Astrocyte of the spinal cord (primary cell): ENCODE measurements around the gene LGR4.

Experiments used
- DNase-seq: peaks from one replicate; pipeline ENCODE4 v3.0.0; 2011; ENCODE audit warnings: low read depth, low spot score
- H3K4me3 ChIP-seq: 2 replicates; pipeline ENCODE4 v1.5.1; 2011; ENCODE audit warnings: low read depth, mild to moderate bottlenecking, low read length, moderate library complexity
- in situ Hi-C: cut with HindIII; loops from 2 replicates; pipeline ENCODE4 v1.10.0; 2017; ENCODE audit warnings: low sequenced_read_pairs
- TF ChIP-seq, protein P1 (sequence below): IDR thresholded peaks from 2 replicates; pipeline ENCODE4 v1.5.1; 2012; ENCODE audit warnings: low read depth, mild to moderate bottlenecking, low read length, inconsistent platforms

The LGR4 gene

DNA sequence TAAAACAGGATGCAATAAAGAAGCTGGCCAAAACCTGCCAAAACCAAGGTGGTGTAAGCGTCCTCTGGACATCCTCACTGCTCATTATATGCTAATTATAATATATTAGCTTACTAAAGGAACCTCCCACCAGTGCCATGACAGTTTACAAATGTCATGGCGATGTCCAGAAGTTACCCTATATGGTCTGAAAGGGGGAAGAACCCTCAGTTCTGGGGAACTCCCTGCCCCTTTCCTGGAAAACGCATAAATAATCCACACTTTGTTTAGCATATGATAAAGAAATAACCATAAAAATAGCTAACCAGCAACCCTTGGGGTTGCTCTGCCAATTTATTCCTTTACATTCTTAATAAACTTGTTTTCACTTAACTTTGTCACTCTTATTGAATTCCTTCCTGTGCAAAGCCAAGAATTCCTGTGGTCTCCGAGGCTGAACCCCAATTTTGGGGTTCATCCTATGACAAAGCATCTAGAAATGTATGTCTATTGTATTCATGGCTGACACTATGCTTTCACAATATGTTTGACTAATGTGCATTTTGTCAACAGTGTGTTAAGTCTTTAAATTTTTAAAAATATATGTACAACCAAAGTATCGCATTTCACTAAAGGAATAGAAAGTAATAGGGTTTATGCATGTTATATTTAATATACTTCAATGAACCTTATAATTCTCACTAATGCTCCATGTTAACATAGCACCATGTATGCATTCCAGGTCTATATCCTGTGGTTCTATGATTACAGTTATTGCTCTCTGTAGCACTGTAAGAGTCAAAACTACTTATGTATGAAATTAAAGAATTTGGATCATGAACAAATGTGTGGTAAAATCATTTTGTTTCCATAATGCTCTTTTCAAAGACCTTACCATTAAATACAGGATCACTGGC lies 25.1 kb downstream of the LGR4 start:
- no peak overlapping the region for H3K4me3 ChIP-seq
- no peak for DNase-seq
- TF ChIP-seq, protein P1, sequence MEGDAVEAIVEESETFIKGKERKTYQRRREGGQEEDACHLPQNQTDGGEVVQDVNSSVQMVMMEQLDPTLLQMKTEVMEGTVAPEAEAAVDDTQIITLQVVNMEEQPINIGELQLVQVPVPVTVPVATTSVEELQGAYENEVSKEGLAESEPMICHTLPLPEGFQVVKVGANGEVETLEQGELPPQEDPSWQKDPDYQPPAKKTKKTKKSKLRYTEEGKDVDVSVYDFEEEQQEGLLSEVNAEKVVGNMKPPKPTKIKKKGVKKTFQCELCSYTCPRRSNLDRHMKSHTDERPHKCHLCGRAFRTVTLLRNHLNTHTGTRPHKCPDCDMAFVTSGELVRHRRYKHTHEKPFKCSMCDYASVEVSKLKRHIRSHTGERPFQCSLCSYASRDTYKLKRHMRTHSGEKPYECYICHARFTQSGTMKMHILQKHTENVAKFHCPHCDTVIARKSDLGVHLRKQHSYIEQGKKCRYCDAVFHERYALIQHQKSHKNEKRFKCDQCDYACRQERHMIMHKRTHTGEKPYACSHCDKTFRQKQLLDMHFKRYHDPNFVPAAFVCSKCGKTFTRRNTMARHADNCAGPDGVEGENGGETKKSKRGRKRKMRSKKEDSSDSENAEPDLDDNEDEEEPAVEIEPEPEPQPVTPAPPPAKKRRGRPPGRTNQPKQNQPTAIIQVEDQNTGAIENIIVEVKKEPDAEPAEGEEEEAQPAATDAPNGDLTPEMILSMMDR, result no peak
- in situ Hi-C loops, result no loop called here

DNA sequence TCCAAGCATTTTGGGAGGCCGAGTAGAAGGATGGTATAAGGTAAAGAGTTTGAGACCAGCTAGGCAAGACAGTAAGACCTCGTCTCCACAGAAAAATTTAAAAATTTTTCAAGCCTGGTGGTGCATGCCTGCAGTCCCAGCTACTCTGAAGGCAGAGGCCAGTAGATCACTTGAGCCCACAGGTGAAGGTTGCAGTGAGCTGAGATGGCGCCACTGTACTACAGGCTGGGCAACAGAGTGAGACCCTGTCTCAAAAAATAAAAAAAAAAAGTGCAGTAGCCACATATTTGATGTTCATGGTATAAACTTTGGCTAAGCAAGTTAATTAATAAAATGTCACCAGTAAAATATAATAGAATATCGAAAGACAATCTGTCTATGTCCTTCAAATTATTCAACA lies 27.0 kb downstream of the LGR4 start:
- TF ChIP-seq, protein P1, result no peak
- no peak overlapping the region for H3K4me3 ChIP-seq
- DNase-seq, result no peak
- in situ Hi-C loops, result no loop called here

DNA sequence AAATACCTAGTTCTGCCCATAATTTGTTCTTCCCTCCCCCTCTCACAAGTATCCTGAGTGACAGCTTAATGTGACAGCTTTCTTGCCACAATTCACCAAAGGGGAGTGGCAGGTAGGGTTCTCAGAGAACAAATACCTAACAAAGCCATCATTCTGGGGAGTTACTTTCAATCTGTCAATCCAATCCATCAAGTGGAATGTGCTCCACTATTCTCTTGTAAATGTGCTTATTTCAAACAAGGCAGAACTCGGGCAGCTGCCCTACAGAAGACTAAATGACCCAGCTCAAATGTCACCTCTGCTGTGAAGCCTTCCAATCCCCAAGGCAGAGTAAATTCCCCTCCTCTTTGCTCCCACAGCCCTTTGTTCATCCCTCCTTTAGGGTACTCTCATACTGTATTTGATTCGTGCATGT lies 27.8 kb downstream of the LGR4 start:
- TF ChIP-seq, protein P1, result no peak
- no peak overlapping the region for H3K4me3 ChIP-seq
- in situ Hi-C loops, result no loop called here
- DNase-seq, result no peak

DNA sequence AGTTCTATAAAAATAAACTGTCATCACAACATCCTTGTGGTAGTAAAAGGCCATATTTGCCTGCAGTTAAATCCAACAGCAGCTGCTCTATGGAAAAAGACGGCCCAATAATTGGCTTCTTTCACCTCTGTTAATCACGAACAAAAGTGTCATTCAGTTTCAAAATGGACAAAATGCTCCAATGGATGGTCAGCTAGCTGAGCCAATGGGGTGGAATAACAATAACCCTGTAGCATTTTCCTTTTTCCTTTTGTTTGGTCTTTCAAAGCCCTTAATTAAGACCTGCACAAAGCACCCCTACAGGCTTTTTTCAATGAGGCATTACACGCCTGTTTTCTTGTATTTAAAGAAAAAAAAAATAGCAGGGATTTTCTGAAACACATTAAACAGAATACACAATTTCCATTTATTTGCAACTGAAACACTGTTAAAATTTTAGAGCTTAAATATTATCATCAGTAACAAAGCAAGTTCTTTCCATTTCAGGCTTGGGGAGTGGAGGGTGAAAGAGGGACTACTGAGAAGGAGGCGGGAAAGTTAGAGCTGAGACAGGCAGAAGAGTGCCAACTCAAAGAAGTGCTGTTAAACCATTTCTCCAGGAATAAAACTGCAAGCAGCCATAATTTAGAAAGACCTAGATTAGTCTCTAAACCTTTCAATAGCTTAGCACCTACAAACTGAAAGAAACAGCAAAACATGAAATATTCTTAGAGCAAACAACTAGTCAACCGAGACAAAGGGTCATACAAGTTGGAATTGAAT lies 28.7 kb downstream of the LGR4 start:
- DNase-seq, result no peak
- H3K4me3 ChIP-seq, result no peak overlapping the region
- TF ChIP-seq, protein P1, result no peak
- in situ Hi-C loops, result no loop called here

DNA sequence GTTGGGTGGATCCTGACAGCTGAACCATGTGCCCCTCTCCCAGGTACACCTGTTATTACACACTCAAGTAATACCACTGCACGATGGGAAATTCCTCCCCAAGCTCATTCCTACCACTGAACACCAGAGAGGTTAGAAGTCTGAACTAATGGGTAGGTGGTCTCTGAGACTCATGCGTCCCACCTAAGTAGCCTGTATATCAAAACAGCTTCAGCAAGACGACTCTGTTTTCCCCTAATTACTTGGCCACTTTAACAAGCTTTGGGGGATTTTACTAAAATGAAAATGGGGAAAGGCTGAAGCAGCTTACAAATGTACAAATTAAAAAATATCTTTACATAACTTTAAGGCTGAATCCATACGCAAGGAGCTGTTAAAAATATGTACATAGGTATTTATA lies 29.4 kb downstream of the LGR4 start:
- no peak for DNase-seq
- TF ChIP-seq, protein P1, result no peak
- in situ Hi-C loops, result no loop called here
- no peak overlapping the region for H3K4me3 ChIP-seq

DNA sequence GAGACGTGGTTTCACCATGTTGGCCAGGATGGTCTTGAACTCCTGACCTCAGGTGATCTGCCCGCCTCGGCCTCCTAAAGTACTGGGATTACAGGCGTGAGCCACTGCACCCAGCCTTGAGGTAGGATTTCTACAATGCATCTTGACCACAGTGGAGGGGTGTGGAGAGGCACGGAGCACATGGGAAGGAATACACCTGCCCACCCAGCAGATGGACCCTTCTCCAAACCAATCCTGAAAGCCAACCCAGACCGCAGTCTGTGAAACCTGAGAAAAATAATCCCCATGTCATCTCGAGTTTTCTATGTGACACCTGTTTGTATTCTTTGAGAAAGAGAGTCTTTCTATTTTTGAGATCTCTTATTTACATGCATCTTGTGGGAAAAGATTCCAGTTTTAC lies 32.5 kb downstream of the LGR4 start:
- in situ Hi-C loops, result no loop called here
- TF ChIP-seq, protein P1, result no peak

More for the DNA sequence above, 32.5 kb downstream of the LGR4 start:
- no peak for DNase-seq
- H3K4me3 ChIP-seq, result no peak overlapping the region
